CD4-positive, alpha-beta memory T cell (primary cell): ENCODE results near the gene COL27A1. TPM values are rescaled to one million over a fixed set of nuclear protein-coding genes. Genes with fewer than 3 reads are reported as not detected.

Experiments used
- CTCF ChIA-PET: fragments of 350-600 bp; sonication (Branson Sonifier 250); formaldehyde crosslinking; loops from one replicate; lab custom pipeline; 2021; ENCODE audit warnings: inconsistent platforms; ENCODE audit not compliant: partially characterized antibody; lab: Charles Lee
- POLR2A ChIA-PET: fragments of 350-600 bp; sonication (Branson Sonifier 250); formaldehyde crosslinking; loops from one replicate; lab custom pipeline; 2021; ENCODE audit not compliant: partially characterized antibody; lab: Charles Lee
- DNase-seq, 5 donors: peaks; one replicate each; pipeline versions ENCODE4 v3.0.0 to v3.0.0-alpha.2; 2020 to 2022; ENCODE audit warnings: mixed read lengths in 1 of 5
- H3K27ac ChIP-seq: one replicate; pipeline ENCODE4 v1.7.0; 2013; ENCODE audit warnings: low read depth, low read length
- H3K27me3 ChIP-seq: 2 replicates; pipeline ENCODE4 v1.7.0; 2013; ENCODE audit warnings: mild to moderate bottlenecking, low read length, moderate library complexity; ENCODE audit not compliant: insufficient read depth
- H3K36me3 ChIP-seq: 2 replicates; pipeline ENCODE4 v1.7.0; 2013; ENCODE audit warnings: mild to moderate bottlenecking, low read length, moderate library complexity; ENCODE audit not compliant: insufficient read depth
- H3K4me1 ChIP-seq: 2 replicates; pipeline ENCODE4 v1.7.0; 2013; ENCODE audit warnings: mild to moderate bottlenecking, low read length, moderate library complexity; ENCODE audit not compliant: insufficient read depth
- H3K4me3 ChIP-seq, 2 donors: one replicate each; pipeline ENCODE4 v1.7.0; 2013; ENCODE audit warnings: low read length in 2 of 2, mild to moderate bottlenecking in 1 of 2
- H3K9me3 ChIP-seq, 2 donors: one replicate each; pipeline ENCODE4 v1.7.0; 2013; ENCODE audit warnings: low read length in 2 of 2, control low read depth in 1 of 2; ENCODE audit not compliant: control insufficient read depth in 1 of 2
- H3K27ac Mint-ChIP-seq, 7 donors: one replicate each; pipeline ENCODE4 v1.8.0; 2020 to 2021; ENCODE audit warnings: mixed read lengths in 7 of 7, mild to moderate bottlenecking in 6 of 7, inconsistent platforms in 3 of 7, moderate library complexity in 3 of 7
- H3K27me3 Mint-ChIP-seq, 2 donors: one replicate each; pipeline ENCODE4 v1.8.0; 2020 to 2021; ENCODE audit warnings: mixed read lengths in 2 of 2
- H3K36me3 Mint-ChIP-seq, 2 donors: one replicate each; pipeline ENCODE4 v1.8.0; 2020 to 2021; ENCODE audit warnings: mixed read lengths in 2 of 2, inconsistent platforms in 1 of 2, mild to moderate bottlenecking in 1 of 2
- H3K4me1 Mint-ChIP-seq, 4 donors: one replicate each; pipeline ENCODE4 v1.8.0; 2020 to 2021; ENCODE audit warnings: mixed read lengths in 4 of 4, mild to moderate bottlenecking in 1 of 4
- H3K4me3 Mint-ChIP-seq, 8 donors: one replicate each; pipeline ENCODE4 v1.8.0; 2020 to 2021; ENCODE audit warnings: mixed read lengths in 8 of 8, mild to moderate bottlenecking in 7 of 8, moderate library complexity in 6 of 8, inconsistent platforms in 3 of 8
- H3K9me3 Mint-ChIP-seq, 8 donors: one replicate each; pipeline ENCODE4 v1.8.0; 2020 to 2021; ENCODE audit warnings: mixed read lengths in 8 of 8, mild to moderate bottlenecking in 5 of 8, inconsistent platforms in 3 of 8, moderate library complexity in 1 of 8
- intact Hi-C: fragments of 100-400 bp; cut with micrococcal nuclease; formaldehyde crosslinking; loops from one replicate; pipeline ENCODE4 v1.15.1; 2023
- polyA plus RNA-seq, 2 donors: library from polyadenylated mRNA; unstranded; fragments of 300-500 nt; fragmentation: Illumina TruSeq; gene quantifications; one replicate each; pipeline ENCODE4 v1.2.3, GENCODE V29; 2021
- total RNA-seq, 2 experiments: library from RNA; stranded (reverse); gene quantifications; one replicate each; pipeline ENCODE4 v1.2.3, GENCODE V29; 2021

The COL27A1 gene
- total and polyA plus RNA-seq, 4 experiments from 2014 or later = 1.3 TPM; not detected in 2

GRCh38 chr9:114169952-114170770 lies 14.8 kb downstream of the COL27A1 start:
- Histone ChIP-seq H3K9me3 (no peaks in the 10 kb centered on the region), H3K4me1 (no peaks in the 10 kb centered on the region), H3K36me3 (no peaks in the 10 kb centered on the region), H3K27me3 (no peaks in the 10 kb centered on the region), H3K27ac (no peak overlapping the region), H3K4me3 (no peak overlapping the region)
- H3K27ac Mint-ChIP-seq = no peak overlapping the region
- no peak for DNase-seq
- no peaks in the 10 kb centered on the region for H3K36me3 Mint-ChIP-seq
- no peaks in the 10 kb centered on the region for H3K9me3 Mint-ChIP-seq
- peaks cover 0 to 1% (median 0%) of the 10 kb centered on the region in 4 donors for H3K4me1 Mint-ChIP-seq
- intact Hi-C loops = no loop called here
- no peak overlapping the region for H3K4me3 Mint-ChIP-seq
- POLR2A ChIA-PET = no interaction called here
- no peaks in the 10 kb centered on the region for H3K27me3 Mint-ChIP-seq
- CTCF ChIA-PET = interaction anchor here (0.9 kb wide), 1 partner anchor 16 kb away, joined by 3 read pairs; no protein-coding TSS in a partner anchor

- Histone ChIP-seq H3K27ac (no peak overlapping the region), H3K36me3 (no peaks in the 10 kb centered on the region), H3K9me3 (no peaks in the 10 kb centered on the region), H3K4me1 (no peaks in the 10 kb centered on the region), H3K4me3 (no peak overlapping the region), H3K27me3 (no peaks in the 10 kb centered on the region)
- H3K4me1 Mint-ChIP-seq = peaks cover 0 to 1% (median 0%) of the 10 kb centered on the region in 4 donors
- H3K27me3 Mint-ChIP-seq = no peaks in the 10 kb centered on the region
- H3K27ac Mint-ChIP-seq = no peak overlapping the region
- H3K4me3 Mint-ChIP-seq = no peak overlapping the region
- no peaks in the 10 kb centered on the region for H3K36me3 Mint-ChIP-seq
- CTCF ChIA-PET = no interaction called here
- POLR2A ChIA-PET = no interaction called here
- DNase-seq = no peak
- H3K9me3 Mint-ChIP-seq = no peaks in the 10 kb centered on the region
- intact Hi-C loops = no loop called here
These were observed 15.6 kb downstream of the COL27A1 start for GRCh38 chr9:114170771-114171461.

GRCh38 chr9:114171500-114171899 lies 16.2 kb downstream of the COL27A1 start:
- POLR2A ChIA-PET = no interaction called here
- Histone ChIP-seq H3K36me3 (no peaks in the 10 kb centered on the region), H3K27ac (no peak overlapping the region), H3K4me3 (no peak overlapping the region), H3K9me3 (no peaks in the 10 kb centered on the region), H3K27me3 (no peaks in the 10 kb centered on the region), H3K4me1 (no peaks in the 10 kb centered on the region)
- Mint-ChIP-seq H3K9me3 (no peaks in the 10 kb centered on the region), H3K4me1 (peaks cover 0 to 1% (median 0%) of the 10 kb centered on the region in 4 donors), H3K27me3 (no peaks in the 10 kb centered on the region), H3K4me3 (no peak overlapping the region), H3K27ac (no peak overlapping the region), H3K36me3 (no peaks in the 10 kb centered on the region)
- intact Hi-C loops = no loop called here
- CTCF ChIA-PET = interaction anchor here (1.3 kb wide), 1 partner anchor 16 kb away, joined by 5 read pairs; the partner anchor contains the start of gene COL27A1
- DNase-seq = no peak

GRCh38 chr9:114172981-114173833 lies 17.9 kb downstream of the COL27A1 start:
- H3K9me3 Mint-ChIP-seq = no peaks in the 10 kb centered on the region
- no peak overlapping the region for H3K27ac Mint-ChIP-seq
- ChIA-PET POLR2A (no interaction called here), CTCF (no interaction called here)
- DNase-seq = no peak
- Histone ChIP-seq H3K4me1 (no peaks in the 10 kb centered on the region), H3K36me3 (no peaks in the 10 kb centered on the region), H3K4me3 (no peak overlapping the region), H3K27ac (no peak overlapping the region), H3K27me3 (no peaks in the 10 kb centered on the region), H3K9me3 (no peaks in the 10 kb centered on the region)
- H3K36me3 Mint-ChIP-seq = no peaks in the 10 kb centered on the region
- intact Hi-C loops = no loop called here
- no peak overlapping the region for H3K4me3 Mint-ChIP-seq
- H3K27me3 Mint-ChIP-seq = no peaks in the 10 kb centered on the region
- H3K4me1 Mint-ChIP-seq = no peaks in the 10 kb centered on the region

- Histone ChIP-seq H3K27me3 (no peaks in the 10 kb centered on the region), H3K36me3 (no peaks in the 10 kb centered on the region), H3K9me3 (no peaks in the 10 kb centered on the region), H3K4me1 (no peaks in the 10 kb centered on the region), H3K4me3 (no peak overlapping the region), H3K27ac (no peak overlapping the region)
- H3K36me3 Mint-ChIP-seq = no peaks in the 10 kb centered on the region
- POLR2A ChIA-PET = no interaction called here
- H3K27me3 Mint-ChIP-seq = no peaks in the 10 kb centered on the region
- H3K27ac Mint-ChIP-seq = no peak overlapping the region
- no peaks in the 10 kb centered on the region for H3K9me3 Mint-ChIP-seq
- H3K4me3 Mint-ChIP-seq = no peak overlapping the region
- DNase-seq = no peak
- intact Hi-C loops = no loop called here
- CTCF ChIA-PET = no interaction called here
- no peaks in the 10 kb centered on the region for H3K4me1 Mint-ChIP-seq
These were observed 19.2 kb downstream of the COL27A1 start for GRCh38 chr9:114174557-114174875.

GRCh38 chr9:114174876-114175771 lies 19.8 kb downstream of the COL27A1 start:
- Mint-ChIP-seq H3K4me1 (no peaks in the 10 kb centered on the region), H3K9me3 (no peaks in the 10 kb centered on the region), H3K36me3 (no peaks in the 10 kb centered on the region), H3K27ac (no peak overlapping the region), H3K27me3 (no peaks in the 10 kb centered on the region), H3K4me3 (no peak overlapping the region)
- H3K4me1 ChIP-seq = no peaks in the 10 kb centered on the region
- intact Hi-C loops = no loop called here
- ChIA-PET CTCF (no interaction called here), POLR2A (no interaction called here)
- no peaks in the 10 kb centered on the region for H3K9me3 ChIP-seq
- no peaks in the 10 kb centered on the region for H3K36me3 ChIP-seq
- no peaks in the 10 kb centered on the region for H3K27me3 ChIP-seq
- DNase-seq = no peak
- H3K4me3 ChIP-seq = no peak overlapping the region
- H3K27ac ChIP-seq = no peak overlapping the region
